K562 (cell line): Measurements from ENCODE around the gene ARHGAP29. TPM values are rescaled to one million over a fixed set of nuclear protein-coding genes. Genes with fewer than 3 reads are reported as not detected.
"Not testable (repeated sequence)": the region's sequence is repeated elsewhere in the genome, so short reads cannot be mapped to it uniquely, and the experiment has no call there.

Experiments used
- ATAC-seq: fragments of 200-7000 bp; cut with Tn5 transposase; 3 replicates; pipeline ENCODE4 v1.9.1; 2020; ENCODE audit warnings: moderate library complexity
- BruUV-seq: library from RNA; stranded (reverse); fragments of 400-500 nt; replicated peaks from 2 replicates; lab custom pipeline; 2021; lab: Mats Ljungman, UMichigan
- CTCF ChIA-PET: fragments of 300-600 bp; formaldehyde crosslinking; extraction: SDS; loops from one replicate; lab custom pipeline; 2021; ENCODE audit warnings: low intra/inter-chr PET ratio; lab: Yijun Ruan, JAX
- POLR2A ChIA-PET: fragments of 300-600, 350-650 bp; sonication (Branson Sonifier 250); formaldehyde crosslinking; extraction: SDS; loops from one replicate; lab custom pipeline; 2021; ENCODE audit warnings: antibody characterized with exemption, inconsistent platforms; lab: Yijun Ruan, JAX
- DNase-seq, 4 experiments: peaks; one replicate each; pipeline versions ENCODE4 v3.0.0 to v3.0.0-alpha.2; 2011 to 2018; ENCODE audit warnings: low spot score in 3 of 4, mixed read lengths in 3 of 4; ENCODE audit errors: extremely low read depth in 1 of 4
- FAIRE-seq: peaks from 2 replicates; lab custom pipeline; 2011; peaks lifted over from hg19 to GRCh38; lab: Jason Lieb, UNC
- H2AFZ ChIP-seq: 2 replicates; pipeline ENCODE4 v1.6.0; 2011; ENCODE audit warnings: low read depth, low read length, control low read depth, inconsistent platforms
- H3K27ac ChIP-seq: fragments of 200-600 bp; 3 replicates; pipeline ENCODE4 v1.8.0; 2011; ENCODE audit warnings: low read depth, mild to moderate bottlenecking, control low read depth, inconsistent platforms, low read length, moderate library complexity, mixed read lengths; ENCODE audit errors: extremely low read depth
- H3K27me3 ChIP-seq, 2 experiments: fragments of 300-600 bp in 1 of 2; 2 replicates in 1 of 2; 3 replicates in 1 of 2; pipeline versions ENCODE4 v1.6.0 to v1.8.0; 2011; ENCODE audit warnings: inconsistent platforms in 2 of 2, low read length in 2 of 2, mild to moderate bottlenecking in 1 of 2, mixed read lengths in 1 of 2, moderate library complexity in 1 of 2; ENCODE audit not compliant: control insufficient read depth in 2 of 2, insufficient read depth in 2 of 2
- H3K36me3 ChIP-seq: fragments of 300-600 bp; 3 replicates; pipeline ENCODE4 v1.8.0; 2011; ENCODE audit warnings: mild to moderate bottlenecking, low read length, inconsistent platforms; ENCODE audit not compliant: control insufficient read depth, insufficient read depth
- H3K4me1 ChIP-seq, 2 experiments: fragments of 200-600 bp in 1 of 2; replicated peaks in 1 of 2; 2 replicates in 1 of 2; 3 replicates in 1 of 2; pipeline versions ENCODE4 v1.5.1 to v1.8.0; 2011; ENCODE audit warnings: inconsistent platforms in 2 of 2, low read length in 2 of 2, mild to moderate bottlenecking in 1 of 2, mixed read lengths in 1 of 2, moderate library complexity in 1 of 2; ENCODE audit not compliant: control insufficient read depth in 2 of 2, insufficient read depth in 2 of 2
- H3K4me2 ChIP-seq: 2 replicates; pipeline ENCODE4 v1.6.1; 2011; ENCODE audit warnings: low read length, control low read depth, inconsistent platforms, mixed read lengths; ENCODE audit not compliant: insufficient read depth
- H3K4me3 ChIP-seq: fragments of 200-600 bp; sonication (generic), shearing (Covaris generic); 2 replicates; pipeline ENCODE4 v1.5.1; 2016; ENCODE audit warnings: control low read depth, inconsistent platforms
- H3K79me2 ChIP-seq: fragments of 200-600 bp; 3 replicates; pipeline ENCODE4 v1.8.0; 2011; ENCODE audit warnings: low read length, inconsistent platforms; ENCODE audit not compliant: control insufficient read depth, insufficient read depth
- H3K9ac ChIP-seq, 2 experiments: 2 replicates each; pipeline versions ENCODE4 v1.6.0 to v1.6.1; 2011; ENCODE audit warnings: low read depth in 2 of 2, low read length in 2 of 2, control low read depth in 1 of 2, inconsistent platforms in 1 of 2, mild to moderate bottlenecking in 1 of 2, mixed read lengths in 1 of 2; ENCODE audit not compliant: insufficient read depth in 1 of 2
- H3K9me1 ChIP-seq: one replicate; pipeline ENCODE4 v1.6.0; 2011; ENCODE audit warnings: inconsistent platforms, mild to moderate bottlenecking, low read length, moderate library complexity; ENCODE audit not compliant: control insufficient read depth, insufficient read depth
- H3K9me3 ChIP-seq: replicated peaks from 2 replicates; pipeline ENCODE4 v1.5.1; 2011; ENCODE audit warnings: low read depth, low read length, inconsistent platforms; ENCODE audit not compliant: control insufficient read depth, insufficient read depth
- H4K20me1 ChIP-seq: replicated peaks from 2 replicates; pipeline ENCODE4 v1.6.1; 2011; ENCODE audit warnings: low read length, inconsistent platforms, mixed read lengths; ENCODE audit not compliant: control insufficient read depth, insufficient read depth
- WGBS: fragments of 100-300 bp; shearing (Covaris generic); methylation state at CpG from one replicate; pipeline ENCODE4 v1.1.6; 2016; ENCODE audit warnings: low coverage, mixed read lengths; ENCODE audit not compliant: insufficient coverage; ENCODE audit errors: missing lambda C conversion rate; 5-methylcytosine and 5-hydroxymethylcytosine counted together
- in situ Hi-C: fragments of 300-500 bp; cut with MboI; formaldehyde crosslinking; loops from 4 replicates; pipeline ENCODE4 v1.15.0; 2018; ENCODE audit warnings: inconsistent platforms, mixed read lengths
- intact Hi-C: fragments of 100-400 bp; cut with micrococcal nuclease; formaldehyde crosslinking; loops from 2 replicates; pipeline ENCODE4 v1.14.2; 2022
- polyA plus RNA-seq, 8 experiments: library from polyadenylated mRNA; depleted of rRNA in 4 of 8; stranded (reverse) in 5 of 8; unstranded in 3 of 8; fragments of >200 nt; fragmentation: Nextera tagmentation in 2 of 8; fragmentation: Illumina TruSeq in 1 of 8; extraction: Ambion mirVana in 2 of 8; extraction: Trizol in 1 of 8; gene quantifications; 2 replicates each; pipeline versions ENCODE4 v1.2.1 to v1.2.3, GENCODE V29; 2011 to 2014; ENCODE audit warnings: inconsistent platforms in 1 of 8, missing spikeins in 1 of 8
- total RNA-seq, 7 experiments: library from RNA; depleted of rRNA in 6 of 7; stranded (reverse); fragments of >200 nt in 6 of 7; fragmentation: Illumina TruSeq in 2 of 7; extraction: Trizol in 2 of 7; gene quantifications; 2 replicates each; pipeline versions ENCODE4 v1.2.1 to v1.2.3, GENCODE V29; 2011 to 2021; ENCODE audit warnings: low replicate concordance in 1 of 7

ARHGAP29 gene
- total and polyA plus RNA-seq, 9 of the 15 experiments (the other 6 are each of a cell fraction or from before 2014, with no cell fraction given): under 0.01 to 0.13 (median 0.02) TPM; not detected in 5

- H3K79me2 ChIP-seq, H3K27ac ChIP-seq, FAIRE-seq, H3K4me1 ChIP-seq, intact Hi-C loops, CTCF ChIA-PET, ATAC-seq, BruUV-seq, H3K9me3 ChIP-seq, H2AFZ ChIP-seq, H3K9me1 ChIP-seq, H3K27me3 ChIP-seq, H3K4me2 ChIP-seq, H3K36me3 ChIP-seq, H4K20me1 ChIP-seq, in situ Hi-C loops, H3K4me3 ChIP-seq, POLR2A ChIA-PET, DNase-seq, H3K9ac ChIP-seq: not testable (repeated sequence)
- WGBS: 0% methylated on average over 1 of the region's 1 CpG
Measured at GRCh38 chr1:94164121-94164520, 73.3 kb downstream of the ARHGAP29 start.

DNA sequence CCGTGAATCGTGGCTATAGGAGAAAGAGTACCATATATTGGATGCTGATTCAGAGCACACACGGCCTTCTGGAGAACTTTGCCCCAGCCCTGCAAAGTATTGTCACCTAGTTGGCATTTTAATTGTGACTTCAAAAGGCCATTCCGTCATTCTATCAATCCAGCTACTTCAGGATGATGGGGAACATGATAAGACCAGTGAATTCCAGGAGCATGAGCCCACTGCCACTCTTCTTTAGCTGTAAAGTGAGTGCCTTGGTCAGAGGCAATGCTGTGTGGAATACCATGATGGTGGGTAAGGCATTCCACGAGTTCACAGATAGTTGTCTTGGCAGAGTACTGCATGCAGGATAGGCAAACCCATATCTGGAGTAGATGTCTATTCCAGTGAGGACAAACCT lies 74.1 kb downstream of the ARHGAP29 start:
- H3K9ac ChIP-seq, in situ Hi-C loops, H3K27me3 ChIP-seq, H3K79me2 ChIP-seq, FAIRE-seq, H3K4me3 ChIP-seq, H3K27ac ChIP-seq, DNase-seq, ATAC-seq, H3K4me2 ChIP-seq, CTCF ChIA-PET, H2AFZ ChIP-seq, H3K36me3 ChIP-seq, H4K20me1 ChIP-seq, BruUV-seq, POLR2A ChIA-PET, H3K9me1 ChIP-seq, intact Hi-C loops, H3K9me3 ChIP-seq, H3K4me1 ChIP-seq: not testable (repeated sequence)
- 0% methylated on average over 5 of the region's 5 CpGs for WGBS
